Liver (tissue), 9 donors: ENCODE measurements around the gene CACHD1. TPM values are rescaled to one million over a fixed set of nuclear protein-coding genes. Genes with fewer than 3 reads are reported as not detected.

Experiments
- DNase-seq: peaks from one replicate; pipeline ENCODE4 v3.0.0-alpha.2; 2017; ENCODE audit warnings: low spot score
- H3K27ac ChIP-seq, 2 donors: one replicate each; pipeline ENCODE4 v1.7.0; 2013; ENCODE audit warnings: inconsistent platforms in 2 of 2, low read length in 2 of 2, control low read depth in 1 of 2, low read depth in 1 of 2, mild to moderate bottlenecking in 1 of 2
- H3K27me3 ChIP-seq, 4 donors: one replicate each; pipeline versions ENCODE4 v1.6.1 to v1.7.0; 2013; ENCODE audit warnings: low read length in 3 of 4, inconsistent platforms in 1 of 4, mild to moderate bottlenecking in 1 of 4, moderate library complexity in 1 of 4; ENCODE audit not compliant: control insufficient read depth in 4 of 4, insufficient read depth in 4 of 4
- H3K36me3 ChIP-seq, 4 donors: one replicate each; pipeline versions ENCODE4 v1.6.1 to v1.7.0; 2013; ENCODE audit warnings: low read length in 3 of 4, mild to moderate bottlenecking in 3 of 4, low read depth in 1 of 4, moderate library complexity in 1 of 4; ENCODE audit not compliant: control insufficient read depth in 4 of 4, insufficient read depth in 3 of 4
- H3K4me1 ChIP-seq, 4 donors: one replicate each; pipeline versions ENCODE4 v1.6.1 to v1.7.0; 2013; ENCODE audit warnings: low read length in 3 of 4, mild to moderate bottlenecking in 3 of 4, moderate library complexity in 1 of 4; ENCODE audit not compliant: control insufficient read depth in 4 of 4, insufficient read depth in 4 of 4
- H3K4me3 ChIP-seq, 3 donors: one replicate each; pipeline versions ENCODE4 v1.6.1 to v1.7.0; 2013; ENCODE audit warnings: low read length in 3 of 3, control low read depth in 1 of 3, low read depth in 1 of 3, mild to moderate bottlenecking in 1 of 3
- H3K9ac ChIP-seq, 2 donors: one replicate each; pipeline ENCODE4 v1.7.0; 2013; ENCODE audit warnings: low read length in 2 of 2, mild to moderate bottlenecking in 2 of 2, moderate library complexity in 2 of 2, control low read depth in 1 of 2, low read depth in 1 of 2
- H3K9me3 ChIP-seq, 4 donors: one replicate each; pipeline versions ENCODE4 v1.6.1 to v1.7.0; 2013; ENCODE audit warnings: low read length in 3 of 4; ENCODE audit not compliant: control insufficient read depth in 4 of 4
- EGR1 ChIP-seq, 2 donors: IDR thresholded peaks; 2 replicates each; pipeline ENCODE4 v1.6.1; 2016 to 2018; ENCODE audit warnings: antibody characterized with exemption in 2 of 2, low read depth in 2 of 2
- FOXA1 ChIP-seq: IDR thresholded peaks from 2 replicates; pipeline ENCODE4 v1.6.1; 2016; ENCODE audit warnings: antibody characterized with exemption
- FOXA2 ChIP-seq: IDR thresholded peaks from 2 replicates; pipeline ENCODE4 v1.6.1; 2016; ENCODE audit warnings: antibody characterized with exemption
- GABPA ChIP-seq, 2 donors: IDR thresholded peaks in 1 of 2; conservative IDR thresholded peaks in 1 of 2; 2 replicates each; pipeline ENCODE4 v1.6.1; 2016; ENCODE audit warnings: antibody characterized with exemption in 2 of 2, mild to moderate bottlenecking in 1 of 2, moderate library complexity in 1 of 2
- HNF4A ChIP-seq, 2 donors: conservative IDR thresholded peaks; 2 replicates each; pipeline ENCODE4 v1.6.1; 2016; ENCODE audit warnings: antibody characterized with exemption in 2 of 2, mild to moderate bottlenecking in 2 of 2
- HNF4G ChIP-seq: IDR thresholded peaks from 2 replicates; pipeline ENCODE4 v1.6.1; 2016; ENCODE audit warnings: antibody characterized with exemption
- JUND ChIP-seq, 2 donors: IDR thresholded peaks; 2 replicates each; pipeline ENCODE4 v1.6.1; 2016; ENCODE audit warnings: antibody characterized with exemption in 2 of 2
- NR2F2 ChIP-seq: IDR thresholded peaks from 2 replicates; pipeline ENCODE4 v1.6.1; 2016; ENCODE audit warnings: antibody characterized with exemption
- RAD21 ChIP-seq, 2 donors: IDR thresholded peaks; 2 replicates each; pipeline ENCODE4 v1.6.1; 2016; ENCODE audit warnings: antibody characterized with exemption in 2 of 2, mild to moderate bottlenecking in 2 of 2
- RXRA ChIP-seq, 2 donors: IDR thresholded peaks; 2 replicates each; pipeline ENCODE4 v1.6.1; 2017 to 2018; ENCODE audit warnings: antibody characterized with exemption in 2 of 2, mild to moderate bottlenecking in 1 of 2
- SP1 ChIP-seq: IDR thresholded peaks from 2 replicates; pipeline ENCODE4 v1.6.1; 2018; ENCODE audit warnings: antibody characterized with exemption, mild to moderate bottlenecking
- TAF1 ChIP-seq: conservative IDR thresholded peaks from 2 replicates; pipeline ENCODE4 v1.6.1; 2016; ENCODE audit warnings: antibody characterized with exemption, mild to moderate bottlenecking
- YY1 ChIP-seq: IDR thresholded peaks from 2 replicates; pipeline ENCODE4 v1.6.1; 2016; ENCODE audit warnings: antibody characterized with exemption, mild to moderate bottlenecking
- WGBS: extraction: QIAGEN DNeasy Blood & Tissue Kit; methylation state at CpG from one replicate; pipeline ENCODE4 v1.1.7; 2013; 5-methylcytosine and 5-hydroxymethylcytosine counted together
- polyA plus RNA-seq, 2 donors: library from polyadenylated mRNA; stranded (reverse) in 1 of 2; unstranded in 1 of 2; fragments of 200-250 nt in 1 of 2; fragments of >200 nt in 1 of 2; fragmentation: Nextera tagmentation in 1 of 2; extraction: Ambion mirVana in 1 of 2; gene quantifications; one replicate each; pipeline versions ENCODE4 v1.2.1 to v1.2.3, GENCODE V29; 2013 to 2015
- total RNA-seq, 2 donors: library from RNA; depleted of rRNA; stranded (reverse); fragments of >200 nt; gene quantifications; one replicate each; pipeline ENCODE4 v1.2.3, GENCODE V29; 2014
- TF ChIP-seq, protein P1 (sequence below): IDR thresholded peaks from 2 replicates; pipeline ENCODE4 v1.6.1; 2016; ENCODE audit warnings: antibody characterized with exemption
- TF ChIP-seq, protein P2 (sequence below): IDR thresholded peaks from 2 replicates; pipeline ENCODE4 v1.6.1; 2016; ENCODE audit warnings: antibody characterized with exemption
- TF ChIP-seq, protein P3 (sequence below): IDR thresholded peaks from 2 replicates; pipeline ENCODE4 v1.6.1; 2016; ENCODE audit warnings: antibody characterized with exemption
- TF ChIP-seq, protein P4 (sequence below): IDR thresholded peaks from 2 replicates; pipeline ENCODE4 v1.6.1; 2016; ENCODE audit warnings: antibody characterized with exemption, mild to moderate bottlenecking
- donor health status: healthy.
- donor health status: healthy.
- donor health status: healthy.
- donor health status: healthy.
- donor health status: healthy.

Gene CACHD1
- total and polyA plus RNA-seq, 4 donors = 0.68 to 4.2 (median 2.3) TPM

DNA sequence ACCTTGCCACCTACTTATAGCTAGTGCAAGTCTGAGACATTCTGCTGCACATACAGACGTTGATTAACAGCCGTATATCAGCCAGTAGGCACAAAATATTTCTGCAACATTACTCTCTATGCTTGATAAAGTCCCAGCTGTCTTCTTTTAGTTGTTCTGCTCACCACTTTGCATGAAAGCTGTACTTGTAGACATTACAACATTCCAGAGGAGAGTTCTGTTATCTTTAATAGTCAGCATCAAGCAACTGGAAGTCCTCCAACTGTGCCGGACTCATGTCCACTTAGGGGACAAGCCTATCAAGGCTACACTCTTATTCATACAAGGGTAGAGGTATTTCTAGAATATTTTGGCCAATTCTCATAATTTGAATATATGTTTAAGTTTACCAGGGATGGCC, 50.0 kb downstream of the CACHD1 start:
- Histone ChIP-seq H3K36me3 (no peaks in the 10 kb centered on the region), H3K4me1 (peaks cover 0 to 16% (median 12%) of the 10 kb centered on the region in 4 donors), H3K27me3 (no peaks in the 10 kb centered on the region), H3K4me3 (no peak overlapping the region), H3K27ac (no peak overlapping the region), H3K9ac (no peak overlapping the region), H3K9me3 (no peaks in the 10 kb centered on the region)
- 73% methylated on average over 3 of the region's 3 CpGs for WGBS
- TF ChIP-seq, protein P1, sequence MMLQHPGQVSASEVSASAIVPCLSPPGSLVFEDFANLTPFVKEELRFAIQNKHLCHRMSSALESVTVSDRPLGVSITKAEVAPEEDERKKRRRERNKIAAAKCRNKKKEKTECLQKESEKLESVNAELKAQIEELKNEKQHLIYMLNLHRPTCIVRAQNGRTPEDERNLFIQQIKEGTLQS = no peak
- TF ChIP-seq, protein P2, sequence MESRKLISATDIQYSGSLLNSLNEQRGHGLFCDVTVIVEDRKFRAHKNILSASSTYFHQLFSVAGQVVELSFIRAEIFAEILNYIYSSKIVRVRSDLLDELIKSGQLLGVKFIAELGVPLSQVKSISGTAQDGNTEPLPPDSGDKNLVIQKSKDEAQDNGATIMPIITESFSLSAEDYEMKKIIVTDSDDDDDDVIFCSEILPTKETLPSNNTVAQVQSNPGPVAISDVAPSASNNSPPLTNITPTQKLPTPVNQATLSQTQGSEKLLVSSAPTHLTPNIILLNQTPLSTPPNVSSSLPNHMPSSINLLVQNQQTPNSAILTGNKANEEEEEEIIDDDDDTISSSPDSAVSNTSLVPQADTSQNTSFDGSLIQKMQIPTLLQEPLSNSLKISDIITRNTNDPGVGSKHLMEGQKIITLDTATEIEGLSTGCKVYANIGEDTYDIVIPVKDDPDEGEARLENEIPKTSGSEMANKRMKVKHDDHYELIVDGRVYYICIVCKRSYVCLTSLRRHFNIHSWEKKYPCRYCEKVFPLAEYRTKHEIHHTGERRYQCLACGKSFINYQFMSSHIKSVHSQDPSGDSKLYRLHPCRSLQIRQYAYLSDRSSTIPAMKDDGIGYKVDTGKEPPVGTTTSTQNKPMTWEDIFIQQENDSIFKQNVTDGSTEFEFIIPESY = no peak
- TF ChIP-seq GABPA (IDR thresholded peaks at IDR 0.05 in 1 of 2, conservative IDR thresholded peaks at IDR 0.05 in 1 of 2) = no peak
- TF ChIP-seq, protein P3, sequence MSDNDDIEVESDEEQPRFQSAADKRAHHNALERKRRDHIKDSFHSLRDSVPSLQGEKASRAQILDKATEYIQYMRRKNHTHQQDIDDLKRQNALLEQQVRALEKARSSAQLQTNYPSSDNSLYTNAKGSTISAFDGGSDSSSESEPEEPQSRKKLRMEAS = no peak
- TF ChIP-seq FOXA2 = no peak
- TF ChIP-seq SP1 = no peak
- TF ChIP-seq FOXA1 = no peak
- DNase-seq = no peak

DNA sequence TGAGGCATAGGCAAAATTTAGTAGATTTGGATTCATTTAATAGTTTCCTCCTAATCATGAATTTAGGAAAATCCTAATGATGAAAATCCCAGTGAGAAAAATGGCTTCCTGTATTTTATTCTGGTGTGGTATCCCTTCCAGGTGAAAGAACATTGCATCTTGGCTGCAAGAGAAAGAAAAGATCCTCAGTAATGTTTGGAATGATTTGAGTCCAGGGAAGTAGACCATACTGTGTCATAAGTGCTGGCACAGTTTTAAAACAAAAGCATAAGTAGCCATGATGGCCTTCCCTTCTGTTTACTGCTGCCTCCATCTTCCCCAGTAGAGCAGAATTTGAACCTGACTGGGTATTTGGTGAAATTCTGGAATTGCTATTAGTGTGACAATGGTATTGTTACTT, 52.8 kb downstream of the CACHD1 start:
- H3K27ac ChIP-seq = no peak overlapping the region
- no peaks in the 10 kb centered on the region for H3K36me3 ChIP-seq
- no peak overlapping the region for H3K4me3 ChIP-seq
- H3K9me3 ChIP-seq = no peaks in the 10 kb centered on the region
- DNase-seq = no peak
- no peak overlapping the region for H3K9ac ChIP-seq
- H3K27me3 ChIP-seq = no peaks in the 10 kb centered on the region
- no peaks in the 10 kb centered on the region for H3K4me1 ChIP-seq
- no peak for TF ChIP-seq YY1
- TF ChIP-seq NR2F2 = no peak

DNA sequence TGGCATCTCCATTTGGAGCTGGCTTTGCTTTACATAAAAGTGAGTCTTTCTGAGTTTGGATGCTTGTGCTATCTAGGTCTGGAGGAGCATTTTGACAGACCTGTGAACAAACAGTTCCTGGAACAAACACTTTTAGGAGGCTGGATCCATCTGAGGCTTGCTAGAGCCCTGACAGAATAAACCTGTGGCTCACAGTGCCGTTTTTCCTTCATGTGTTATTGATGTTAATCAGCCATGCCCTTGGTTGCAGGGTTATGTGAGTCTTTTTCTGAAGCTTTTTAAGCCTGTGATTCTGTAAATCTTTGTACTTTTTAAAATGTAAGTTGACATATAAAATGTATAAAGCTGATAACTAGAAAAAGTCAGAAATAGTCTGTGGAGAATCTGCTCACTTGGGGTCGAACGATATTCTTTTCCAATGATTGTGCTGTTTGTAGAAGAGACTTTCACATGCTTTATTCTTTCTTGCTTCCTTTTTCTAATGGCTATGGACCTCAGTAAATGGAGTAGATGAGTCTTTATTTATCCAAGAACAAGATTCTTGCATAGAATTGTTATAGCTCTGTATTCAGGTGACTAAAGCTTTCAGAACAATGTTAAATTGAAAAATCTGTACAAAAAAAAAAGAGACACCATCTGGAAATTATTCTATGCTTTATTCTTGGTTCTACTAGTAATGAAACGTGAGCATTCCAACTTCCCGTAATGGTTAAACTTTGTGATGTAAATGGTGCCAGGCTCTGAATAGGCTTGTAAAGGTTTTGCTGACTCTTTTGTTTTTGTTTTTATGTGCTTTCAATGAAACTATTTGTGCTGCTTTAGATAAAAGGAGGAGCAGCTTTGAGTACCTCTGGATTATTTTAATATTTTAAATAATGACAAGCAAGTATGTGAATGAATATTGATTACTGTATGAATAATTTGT, 53.7 kb downstream of the CACHD1 start:
- H3K4me1 ChIP-seq = no peaks in the 10 kb centered on the region
- TF ChIP-seq, protein P4, sequence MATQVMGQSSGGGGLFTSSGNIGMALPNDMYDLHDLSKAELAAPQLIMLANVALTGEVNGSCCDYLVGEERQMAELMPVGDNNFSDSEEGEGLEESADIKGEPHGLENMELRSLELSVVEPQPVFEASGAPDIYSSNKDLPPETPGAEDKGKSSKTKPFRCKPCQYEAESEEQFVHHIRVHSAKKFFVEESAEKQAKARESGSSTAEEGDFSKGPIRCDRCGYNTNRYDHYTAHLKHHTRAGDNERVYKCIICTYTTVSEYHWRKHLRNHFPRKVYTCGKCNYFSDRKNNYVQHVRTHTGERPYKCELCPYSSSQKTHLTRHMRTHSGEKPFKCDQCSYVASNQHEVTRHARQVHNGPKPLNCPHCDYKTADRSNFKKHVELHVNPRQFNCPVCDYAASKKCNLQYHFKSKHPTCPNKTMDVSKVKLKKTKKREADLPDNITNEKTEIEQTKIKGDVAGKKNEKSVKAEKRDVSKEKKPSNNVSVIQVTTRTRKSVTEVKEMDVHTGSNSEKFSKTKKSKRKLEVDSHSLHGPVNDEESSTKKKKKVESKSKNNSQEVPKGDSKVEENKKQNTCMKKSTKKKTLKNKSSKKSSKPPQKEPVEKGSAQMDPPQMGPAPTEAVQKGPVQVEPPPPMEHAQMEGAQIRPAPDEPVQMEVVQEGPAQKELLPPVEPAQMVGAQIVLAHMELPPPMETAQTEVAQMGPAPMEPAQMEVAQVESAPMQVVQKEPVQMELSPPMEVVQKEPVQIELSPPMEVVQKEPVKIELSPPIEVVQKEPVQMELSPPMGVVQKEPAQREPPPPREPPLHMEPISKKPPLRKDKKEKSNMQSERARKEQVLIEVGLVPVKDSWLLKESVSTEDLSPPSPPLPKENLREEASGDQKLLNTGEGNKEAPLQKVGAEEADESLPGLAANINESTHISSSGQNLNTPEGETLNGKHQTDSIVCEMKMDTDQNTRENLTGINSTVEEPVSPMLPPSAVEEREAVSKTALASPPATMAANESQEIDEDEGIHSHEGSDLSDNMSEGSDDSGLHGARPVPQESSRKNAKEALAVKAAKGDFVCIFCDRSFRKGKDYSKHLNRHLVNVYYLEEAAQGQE = no peak
- TF ChIP-seq NR2F2 (no peak), FOXA1 (no peak), TAF1 (no peak), GABPA (IDR thresholded peaks at IDR 0.05 in 1 of 2, conservative IDR thresholded peaks at IDR 0.05 in 1 of 2) (no peak), JUND (IDR thresholded peaks at IDR 0.05) (no peak), RXRA (IDR thresholded peaks at IDR 0.05) (no peak), HNF4G (no peak), EGR1 (IDR thresholded peaks at IDR 0.05; ENCODE audit: low read depth in 2 of 2) (no peak), SP1 (no peak), RAD21 (IDR thresholded peaks at IDR 0.05) (no peak), HNF4A (conservative IDR thresholded peaks at IDR 0.05) (no peak)
- TF ChIP-seq, protein P3 = no peak
- no peaks in the 10 kb centered on the region for H3K36me3 ChIP-seq
- no peak overlapping the region for H3K4me3 ChIP-seq
- H3K27ac ChIP-seq = no peak overlapping the region
- no peak overlapping the region for H3K9ac ChIP-seq
- H3K27me3 ChIP-seq = no peaks in the 10 kb centered on the region
- H3K9me3 ChIP-seq = no peaks in the 10 kb centered on the region
- no peak for DNase-seq
- 90% methylated on average over 5 of the region's 5 CpGs for WGBS
